Measurements from ENCODE around the gene PRRC2A.

Gene PRRC2A

GRCh38 chr6:31680226-31681134 lies 60.0 kb downstream of the PRRC2A start, which contains the start of gene LY6G5C:
TSS of gene LY6G5C (minus strand) at chr6:31681067. CDS start at chr6:31680373, 694 bp downstream.
- H3K27ac ChIP-seq (replicated peaks), result peak within 1 kb of the TSS; percentile 29; the same call in 1 of the 2 replicates
- no peaks in the 10 kb centered on the region for H3K27me3 ChIP-seq (ENCODE audit: insufficient read depth, poor library complexity, severe bottlenecking)
- DNase-seq (ENCODE audit: low read depth in 1 of 2, low spot score in 1 of 2), result peak; percentile 74 to 81
- H3K4me3 ChIP-seq (replicated peaks; ENCODE audit: insufficient read depth, low read length), result peak within 1 kb of the TSS; percentile 43
- TF ChIP-seq REST (IDR thresholded peaks at IDR 0.05; ENCODE audit: insufficient replicate concordance, low read depth), result no peak
- TF ChIP-seq GABPA (IDR thresholded peaks at IDR 0.05; ENCODE audit: low read depth), result no peak
- peak; percentile 14; the same call in 1 of the 2 replicates for TF ChIP-seq SPI1 (IDR thresholded peaks at IDR 0.05; ENCODE audit: borderline replicate concordance, low read depth)
- TF ChIP-seq, protein P1, sequence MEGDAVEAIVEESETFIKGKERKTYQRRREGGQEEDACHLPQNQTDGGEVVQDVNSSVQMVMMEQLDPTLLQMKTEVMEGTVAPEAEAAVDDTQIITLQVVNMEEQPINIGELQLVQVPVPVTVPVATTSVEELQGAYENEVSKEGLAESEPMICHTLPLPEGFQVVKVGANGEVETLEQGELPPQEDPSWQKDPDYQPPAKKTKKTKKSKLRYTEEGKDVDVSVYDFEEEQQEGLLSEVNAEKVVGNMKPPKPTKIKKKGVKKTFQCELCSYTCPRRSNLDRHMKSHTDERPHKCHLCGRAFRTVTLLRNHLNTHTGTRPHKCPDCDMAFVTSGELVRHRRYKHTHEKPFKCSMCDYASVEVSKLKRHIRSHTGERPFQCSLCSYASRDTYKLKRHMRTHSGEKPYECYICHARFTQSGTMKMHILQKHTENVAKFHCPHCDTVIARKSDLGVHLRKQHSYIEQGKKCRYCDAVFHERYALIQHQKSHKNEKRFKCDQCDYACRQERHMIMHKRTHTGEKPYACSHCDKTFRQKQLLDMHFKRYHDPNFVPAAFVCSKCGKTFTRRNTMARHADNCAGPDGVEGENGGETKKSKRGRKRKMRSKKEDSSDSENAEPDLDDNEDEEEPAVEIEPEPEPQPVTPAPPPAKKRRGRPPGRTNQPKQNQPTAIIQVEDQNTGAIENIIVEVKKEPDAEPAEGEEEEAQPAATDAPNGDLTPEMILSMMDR (IDR thresholded peaks at IDR 0.05; ENCODE audit: insufficient read depth, low read length), result peak; percentile 31

DNA sequence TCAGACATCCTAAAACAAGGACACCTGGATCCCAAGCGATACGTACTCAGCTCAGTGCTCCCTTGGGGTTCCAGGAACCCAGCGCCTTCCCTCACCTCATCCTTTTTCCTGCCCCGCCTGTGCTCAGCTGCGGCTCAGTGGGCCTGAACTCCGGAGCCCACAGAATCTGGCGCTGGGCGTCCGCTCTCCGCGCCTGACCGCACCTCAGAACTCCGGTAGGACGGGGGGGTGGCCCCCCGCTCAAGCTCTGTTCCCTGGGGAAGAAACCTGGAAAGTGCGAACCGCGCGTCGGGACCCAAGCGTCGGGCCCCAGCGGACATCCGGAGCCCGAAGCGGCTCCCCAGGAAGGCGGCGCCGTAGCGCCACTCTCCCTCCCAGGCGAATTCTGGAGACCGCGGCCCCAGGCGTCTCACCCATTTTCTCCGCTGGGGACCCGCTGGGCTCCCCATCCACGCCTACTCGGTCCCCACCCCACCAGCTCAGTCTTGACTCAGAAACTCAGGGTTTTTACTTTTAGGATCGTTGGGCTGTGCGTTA lies 60.7 kb downstream of the PRRC2A start:
- peak; percentile 35 to 61 for DNase-seq (ENCODE audit: low read depth in 1 of 2, low spot score in 1 of 2)
- peak overlapping the region; percentile 43 for H3K4me3 ChIP-seq (replicated peaks; ENCODE audit: insufficient read depth, low read length)
- H3K27ac ChIP-seq (replicated peaks), result peak overlapping the region; percentile 29; the same call in 1 of the 2 replicates
- TF ChIP-seq GABPA (IDR thresholded peaks at IDR 0.05; ENCODE audit: low read depth), result no peak
- no peak for TF ChIP-seq POLR2AphosphoS5 (IDR thresholded peaks at IDR 0.05; ENCODE audit: low read depth)
- no peak for TF ChIP-seq REST (IDR thresholded peaks at IDR 0.05; ENCODE audit: insufficient replicate concordance, low read depth)
- TF ChIP-seq, protein P1 (IDR thresholded peaks at IDR 0.05; ENCODE audit: insufficient read depth, low read length), result no peak
- no peak for TF ChIP-seq SPI1 (IDR thresholded peaks at IDR 0.05; ENCODE audit: borderline replicate concordance, low read depth)
- no peaks in the 10 kb centered on the region for H3K27me3 ChIP-seq (ENCODE audit: insufficient read depth, poor library complexity, severe bottlenecking)

DNA sequence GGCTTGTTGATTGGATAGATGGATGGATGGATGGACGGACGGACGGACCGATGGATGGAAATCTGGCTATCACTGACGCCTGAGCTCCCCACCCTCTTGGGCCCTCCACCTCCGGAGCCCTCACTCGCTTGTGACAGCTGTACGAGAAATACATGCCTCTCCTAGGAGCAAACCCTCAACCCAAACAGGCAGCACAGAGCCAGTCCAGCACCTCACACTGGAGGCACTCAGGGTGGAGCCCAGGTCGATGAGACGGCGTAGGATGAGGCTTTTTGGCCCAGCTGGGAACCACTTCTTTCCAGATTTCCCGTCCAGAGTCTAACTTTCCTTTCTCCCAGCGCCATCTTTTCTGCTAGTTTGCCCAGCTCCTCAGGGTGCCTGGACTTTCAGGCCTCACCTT lies 63.1 kb downstream of the PRRC2A start:
- Histone ChIP-seq H3K27me3 (ENCODE audit: insufficient read depth, poor library complexity, severe bottlenecking) (no peaks in the 10 kb centered on the region), H3K27ac (replicated peaks) (no peak overlapping the region), H3K4me3 (replicated peaks; ENCODE audit: insufficient read depth, low read length) (no peak overlapping the region)
- DNase-seq (ENCODE audit: low read depth in 1 of 2, low spot score in 1 of 2), result no peak
- TF ChIP-seq SPI1 (IDR thresholded peaks at IDR 0.05; ENCODE audit: borderline replicate concordance, low read depth) (no peak), REST (IDR thresholded peaks at IDR 0.05; ENCODE audit: insufficient replicate concordance, low read depth) (no peak), GABPA (IDR thresholded peaks at IDR 0.05; ENCODE audit: low read depth) (no peak)
- TF ChIP-seq, protein P1 (IDR thresholded peaks at IDR 0.05; ENCODE audit: insufficient read depth, low read length), result no peak
